Femur (tissue), 1 donor: Measurements from ENCODE around the gene INPP4B.
"Not testable (repeated sequence)": the region's sequence is repeated elsewhere in the genome, so short reads cannot be mapped to it uniquely, and the experiment has no call there.

Experiments
- DNase-seq: peaks from one replicate; pipeline ENCODE4 v3.0.0-alpha.2; 2017

INPP4B gene

DNA sequence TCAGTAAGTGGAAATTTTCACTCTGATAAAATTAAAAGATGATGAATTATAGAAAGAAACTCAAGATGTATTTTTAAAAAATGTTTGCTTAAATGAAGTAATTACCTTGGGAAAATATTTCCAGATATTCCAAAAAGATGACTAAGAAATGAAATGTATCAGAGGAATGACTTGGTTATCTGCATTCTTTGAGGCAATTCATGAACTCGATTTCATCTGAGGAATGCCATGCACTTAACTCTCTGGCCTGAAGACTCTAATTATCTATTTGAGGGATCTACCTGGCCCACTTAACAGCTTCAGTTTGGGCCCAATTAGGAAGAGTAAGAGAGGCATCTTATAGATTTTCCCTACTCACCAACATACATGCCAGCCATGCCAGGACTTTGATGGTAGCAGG is 182.3 kb downstream of the INPP4B start:
- no peak for DNase-seq

DNA sequence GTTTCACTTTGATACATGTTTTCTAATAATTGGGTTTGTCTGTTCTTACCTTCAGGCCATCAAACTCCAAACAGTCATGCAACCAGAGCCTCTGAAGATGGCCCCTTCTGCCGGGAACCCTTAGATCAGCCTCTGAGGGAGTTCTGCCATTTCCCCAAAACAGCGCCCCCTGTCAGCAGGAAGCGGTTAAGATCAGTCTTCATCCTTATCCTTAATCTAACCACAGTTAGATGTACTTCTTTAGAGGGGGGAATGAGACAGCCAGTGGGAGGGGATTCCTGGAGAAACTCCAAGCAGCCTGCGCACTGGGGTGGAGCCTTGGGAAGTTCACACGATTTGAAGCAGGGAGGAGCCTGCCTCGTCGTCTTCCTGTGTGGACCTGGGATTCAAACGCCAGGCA is 185.4 kb downstream of the INPP4B start:
- no peak for DNase-seq

DNA sequence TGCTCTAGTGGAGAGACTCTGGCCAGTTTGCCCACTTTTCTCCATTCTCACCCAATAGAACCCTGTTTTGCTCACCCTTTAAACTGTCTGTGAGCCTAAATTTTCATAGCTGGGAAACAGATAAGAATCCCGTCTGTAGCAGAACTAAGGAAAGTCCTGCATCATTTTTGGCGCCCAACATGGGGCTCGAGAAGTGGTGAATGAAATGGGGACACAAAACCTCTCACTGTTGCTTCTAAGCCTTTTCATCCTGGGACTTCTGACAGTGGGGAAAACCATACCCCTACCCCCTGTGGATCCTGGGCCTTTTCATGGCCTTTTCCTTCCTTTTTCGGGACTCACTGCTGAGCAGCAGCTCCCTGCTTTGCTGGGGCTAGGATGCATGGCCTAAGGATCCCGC is 189.9 kb downstream of the INPP4B start:
- DNase-seq, result no peak

DNA sequence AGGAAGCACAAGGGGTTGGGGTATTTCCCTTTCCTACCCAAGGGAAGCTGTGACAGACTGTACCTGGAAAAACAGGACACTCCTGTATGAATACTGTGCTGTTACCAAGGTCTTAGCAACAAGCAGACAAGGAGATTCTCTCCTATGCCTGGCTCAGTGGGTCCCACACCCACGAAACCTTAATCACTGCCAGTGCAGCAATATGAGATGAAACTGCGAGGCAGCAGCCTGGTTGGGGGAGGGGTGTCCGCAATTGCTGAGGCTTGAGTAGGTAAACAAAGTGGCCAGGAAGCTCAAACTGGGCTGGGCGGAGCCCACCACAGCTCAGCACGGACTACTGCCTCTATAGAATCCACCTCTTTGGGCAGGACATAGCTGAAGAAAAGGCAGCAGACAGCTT is 197.7 kb downstream of the INPP4B start:
- DNase-seq, result no peak

DNA sequence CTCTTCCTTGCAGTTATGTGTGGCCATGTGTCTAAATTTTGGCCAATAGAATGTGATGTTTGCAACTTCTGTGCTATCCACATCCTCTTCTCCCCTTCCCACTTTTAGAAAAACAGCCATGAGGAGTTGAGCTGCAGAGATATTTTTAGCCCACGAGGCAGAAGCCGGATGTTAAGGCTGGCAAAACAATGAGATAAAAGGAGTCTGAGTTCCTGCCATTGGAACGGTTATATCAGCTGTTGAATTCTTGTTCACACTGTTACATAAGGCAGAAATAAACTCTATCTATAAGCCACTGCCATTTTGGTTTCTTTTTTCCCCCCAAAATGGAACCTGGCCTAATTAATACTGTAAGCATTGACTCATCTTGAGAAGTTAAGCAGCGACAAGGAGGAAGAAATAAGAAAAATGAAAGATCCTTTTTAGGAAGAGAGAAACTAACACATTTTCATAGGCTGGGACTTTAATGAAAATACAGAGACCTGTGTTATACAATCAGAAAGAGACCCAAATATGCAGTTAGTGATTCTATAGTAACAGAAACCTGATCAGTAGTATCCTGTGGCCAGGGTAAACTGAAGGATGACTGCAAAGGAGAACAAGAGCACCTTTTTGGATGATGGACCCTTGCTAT is 200.5 kb downstream of the INPP4B start:
- DNase-seq, result peak; percentile 20

DNA sequence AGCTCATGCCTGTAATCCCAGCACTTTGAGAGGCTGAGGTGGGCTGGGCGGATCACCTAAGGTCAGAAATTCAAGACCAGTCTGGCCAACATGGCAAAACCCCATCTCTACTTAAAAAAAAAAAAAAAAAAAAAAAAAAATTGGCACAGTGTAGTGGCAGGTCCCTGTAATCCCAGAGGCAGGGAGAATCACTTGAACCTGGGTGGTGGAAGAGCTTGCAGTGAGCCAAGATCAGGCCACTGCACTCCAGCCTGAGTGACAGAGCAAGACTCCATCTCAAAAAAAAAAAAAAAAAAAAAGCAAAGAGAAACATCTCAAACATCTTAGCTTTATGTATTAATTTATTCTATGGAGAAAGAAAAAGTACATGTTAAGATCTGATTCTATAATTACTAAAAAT is 201.5 kb downstream of the INPP4B start:
- DNase-seq, result not testable (repeated sequence)

DNA sequence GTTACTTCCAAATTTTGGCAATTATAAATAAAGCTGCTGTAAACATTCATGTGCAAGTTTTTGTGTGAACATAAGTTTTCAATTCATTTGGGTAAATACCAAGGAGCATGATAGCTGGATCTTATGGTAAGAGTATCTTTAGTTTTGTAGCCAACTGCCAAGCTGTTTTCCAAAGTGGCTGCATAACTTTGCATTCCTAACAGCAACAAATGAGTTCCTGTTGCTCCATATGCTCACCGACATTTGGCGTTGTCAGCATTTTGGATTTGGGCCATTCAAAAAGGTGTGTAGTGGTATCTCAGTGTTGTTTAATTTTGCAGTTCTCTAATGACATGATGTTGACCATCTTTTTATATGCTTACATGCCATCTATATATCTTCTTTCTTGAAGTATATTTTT is 208.5 kb downstream of the INPP4B start:
- DNase-seq, result no peak

DNA sequence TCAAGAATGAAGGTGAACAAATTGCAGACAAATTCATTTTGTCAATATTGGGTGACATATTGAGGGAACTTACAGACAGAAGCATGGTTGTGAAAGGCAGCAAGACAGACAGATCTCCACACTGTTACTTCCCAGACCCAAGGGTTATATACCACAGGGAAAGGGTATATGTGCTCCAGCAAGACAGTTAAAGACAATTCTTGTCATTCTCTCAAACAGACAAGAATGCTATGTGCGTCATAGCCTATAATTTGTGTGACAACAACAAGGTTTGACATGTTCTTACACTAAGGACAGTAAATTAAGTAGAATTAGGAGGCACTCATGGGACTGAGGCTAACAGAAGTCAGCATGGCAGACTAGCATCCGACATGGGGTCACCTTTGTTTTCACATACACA is 214.3 kb downstream of the INPP4B start:
- DNase-seq, result no peak

DNA sequence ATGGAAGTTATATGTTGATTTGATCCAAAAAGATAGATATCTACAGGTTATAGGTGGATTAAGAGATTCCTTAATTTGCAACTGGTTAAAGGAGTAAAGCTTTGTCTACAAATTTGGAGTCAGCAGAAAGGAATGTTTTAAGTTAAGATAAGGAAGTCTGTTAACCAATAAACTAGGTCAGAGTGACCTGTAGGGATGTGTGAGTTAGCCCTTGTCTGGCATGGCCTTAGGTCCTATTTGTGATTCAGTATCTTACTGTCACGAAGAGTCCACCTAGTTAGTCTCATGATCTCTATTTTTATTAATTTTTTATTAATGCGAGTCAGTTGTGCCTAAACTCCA is 230.8 kb downstream of the INPP4B start:
- DNase-seq, result no peak

DNA sequence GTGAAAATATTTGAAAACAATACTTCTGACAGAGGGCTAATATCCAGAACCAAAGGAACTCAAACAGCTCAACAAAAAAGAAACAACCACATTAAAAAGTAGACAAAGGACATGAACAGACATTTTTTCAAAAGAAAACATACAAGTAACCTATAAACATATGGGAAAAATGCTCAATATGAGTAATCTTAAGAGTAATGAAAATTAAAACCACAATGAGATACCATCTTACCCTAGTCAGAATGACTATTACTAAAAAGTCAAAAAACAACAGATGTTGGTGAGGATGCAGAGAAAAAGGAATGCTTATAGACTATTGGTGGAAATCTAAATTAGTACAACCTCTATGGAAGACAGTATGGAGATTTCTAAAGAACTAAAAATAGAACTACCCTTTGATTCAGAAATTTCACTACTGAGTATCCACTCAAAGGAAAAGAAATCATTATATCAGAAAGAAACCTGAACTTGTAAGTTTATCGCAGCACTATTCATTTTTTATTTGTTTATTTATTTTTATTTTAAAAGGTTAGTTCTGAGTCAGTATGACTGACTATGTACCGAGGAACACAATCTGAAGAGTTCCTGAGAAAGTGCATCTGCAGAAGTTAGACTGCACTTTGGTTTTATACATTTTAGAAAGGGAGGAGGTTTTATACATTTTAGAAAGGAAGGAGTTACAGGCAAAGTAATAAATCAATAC is 231.3 kb downstream of the INPP4B start:
- DNase-seq, result no peak

DNA sequence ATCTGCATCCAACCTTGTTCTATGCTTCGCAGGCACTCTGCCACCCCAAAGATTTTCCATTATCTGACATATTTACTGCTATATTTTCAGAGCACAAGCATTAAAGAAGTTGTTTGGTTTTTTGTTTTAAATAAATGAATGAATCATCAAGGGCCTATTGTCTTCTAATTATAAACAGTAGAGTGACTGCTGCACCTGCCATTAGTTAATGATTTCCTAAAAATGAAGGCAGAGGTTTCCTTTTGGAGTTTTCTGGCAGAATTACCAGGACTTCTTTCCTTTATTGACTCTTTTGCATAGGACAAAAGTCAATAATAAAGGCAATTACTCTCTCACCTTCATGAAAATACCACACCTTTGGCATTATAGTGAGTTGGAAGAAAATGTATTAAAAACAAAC is 238.1 kb downstream of the INPP4B start:
- no peak for DNase-seq

DNA sequence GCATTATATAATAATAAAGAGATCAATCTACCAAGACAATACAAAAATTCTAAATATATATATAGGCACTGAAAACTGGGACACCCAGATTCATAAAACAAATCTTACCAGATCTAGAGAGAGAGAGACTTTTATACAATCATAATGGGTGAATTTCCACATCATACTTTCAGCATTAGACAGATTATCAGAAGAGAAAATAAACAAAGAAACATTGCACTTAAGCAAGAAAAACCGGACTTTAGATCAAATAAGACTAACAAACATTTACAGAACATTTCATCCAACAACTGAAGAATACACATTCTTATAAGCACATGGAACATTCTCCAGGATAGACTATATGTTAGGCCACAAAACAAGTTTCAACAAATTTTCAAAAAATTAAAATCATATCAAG is 245.1 kb downstream of the INPP4B start:
- DNase-seq, result no peak

DNA sequence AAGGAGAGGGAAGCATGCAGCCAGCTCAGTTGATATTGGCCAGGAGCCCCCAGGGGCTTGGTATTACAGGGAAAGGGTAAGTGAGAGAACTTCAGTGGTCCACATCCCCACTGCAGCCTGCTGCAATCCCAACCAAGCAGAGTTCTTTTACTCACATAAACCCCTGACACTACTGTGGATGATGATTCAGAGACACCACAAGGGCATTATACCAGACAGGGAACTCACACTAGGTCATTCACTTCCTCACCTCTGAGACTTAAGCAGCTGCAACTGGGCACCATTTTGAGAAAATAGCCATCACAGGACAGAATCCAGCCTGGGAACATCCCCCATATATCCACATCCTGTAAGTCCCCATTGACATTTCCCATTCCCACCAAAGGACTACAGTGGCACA is 248.0 kb downstream of the INPP4B start:
- DNase-seq, result no peak

DNA sequence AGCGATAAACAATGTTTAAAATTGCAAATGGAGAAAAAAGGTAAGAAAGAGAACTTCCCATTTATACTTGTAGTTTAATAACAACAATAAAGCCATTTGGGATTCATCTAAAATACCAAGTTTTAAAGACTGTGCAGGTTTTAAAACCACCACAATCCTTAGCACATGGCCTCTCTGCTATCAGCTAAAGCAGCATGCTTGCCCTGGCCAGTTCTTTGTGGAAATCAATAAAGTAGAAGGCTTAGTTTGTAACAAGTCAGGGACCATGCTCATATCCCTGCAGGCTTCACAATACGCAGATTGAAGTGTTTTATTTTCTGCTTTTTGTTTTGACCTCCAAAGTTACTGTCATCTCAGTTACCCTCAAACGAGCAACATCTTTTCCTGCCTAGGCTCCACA is 249.5 kb downstream of the INPP4B start:
- DNase-seq, result no peak

DNA sequence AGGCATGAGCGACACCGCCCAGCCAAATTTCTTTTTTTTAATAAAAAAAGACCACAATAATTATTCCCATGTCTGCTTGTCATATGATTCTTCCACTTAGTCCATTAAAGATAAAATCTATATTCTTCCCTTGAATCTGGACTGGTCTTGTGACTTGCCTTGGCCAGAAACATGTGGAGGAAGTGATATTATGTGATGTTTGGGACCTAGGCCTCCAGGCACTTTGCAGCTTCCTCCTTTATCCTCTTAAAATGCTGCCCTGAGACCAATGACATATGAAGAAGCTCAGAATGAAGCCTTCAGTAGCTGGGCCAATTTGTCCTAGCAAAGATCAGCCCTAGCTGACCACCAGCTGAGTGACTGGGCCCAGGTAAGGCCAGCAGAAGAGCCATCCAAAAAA is 250.0 kb downstream of the INPP4B start:
- DNase-seq, result no peak

DNA sequence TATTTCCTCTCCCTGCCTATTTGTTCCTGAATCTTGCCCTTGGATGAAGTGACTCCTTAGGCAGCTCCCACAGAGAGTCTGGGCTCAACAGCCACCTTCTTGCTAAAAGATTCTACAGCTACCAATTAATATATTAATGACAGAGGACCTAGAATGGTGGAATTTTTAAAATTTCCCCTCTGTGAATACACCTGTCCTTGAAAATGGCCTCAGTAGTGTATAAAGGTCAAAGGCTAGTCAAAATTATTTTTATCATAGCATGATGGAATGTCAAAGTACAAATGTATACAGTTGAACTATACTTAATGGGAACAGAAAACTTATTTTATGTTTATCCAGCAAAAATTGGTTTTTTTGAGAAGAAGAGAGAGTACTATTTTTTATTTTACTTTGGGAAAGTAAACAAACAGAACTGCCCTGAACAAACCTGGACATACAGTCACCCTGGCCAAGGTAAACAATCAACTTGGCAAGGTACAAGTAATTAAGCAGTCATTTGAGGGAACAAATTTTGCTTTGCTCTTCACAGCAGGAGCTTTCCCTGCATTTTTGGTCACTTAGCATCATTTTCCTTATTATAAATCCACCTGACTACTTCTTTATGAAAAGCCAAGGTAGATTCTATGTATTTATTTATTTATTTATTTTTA is 250.8 kb downstream of the INPP4B start:
- DNase-seq, result no peak

DNA sequence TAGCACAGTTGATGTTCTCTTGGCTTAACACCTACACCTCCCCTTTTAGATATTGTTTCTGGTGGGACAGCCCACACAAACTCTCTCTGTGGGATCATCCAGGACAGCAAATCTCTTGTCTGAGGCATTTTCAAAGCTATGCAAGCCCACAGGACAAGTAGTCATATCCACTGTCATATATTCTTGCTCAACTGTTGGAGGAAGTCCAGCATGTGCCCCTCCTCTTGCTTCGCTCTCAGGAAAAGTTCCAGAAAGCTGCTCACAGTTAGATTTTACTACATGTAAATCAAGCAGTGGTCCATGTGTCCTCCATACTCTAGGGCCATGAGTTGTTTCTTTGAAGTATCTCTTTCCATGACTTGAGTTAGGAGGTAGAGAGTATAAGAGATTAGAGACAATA is 260.7 kb downstream of the INPP4B start:
- DNase-seq, result no peak

DNA sequence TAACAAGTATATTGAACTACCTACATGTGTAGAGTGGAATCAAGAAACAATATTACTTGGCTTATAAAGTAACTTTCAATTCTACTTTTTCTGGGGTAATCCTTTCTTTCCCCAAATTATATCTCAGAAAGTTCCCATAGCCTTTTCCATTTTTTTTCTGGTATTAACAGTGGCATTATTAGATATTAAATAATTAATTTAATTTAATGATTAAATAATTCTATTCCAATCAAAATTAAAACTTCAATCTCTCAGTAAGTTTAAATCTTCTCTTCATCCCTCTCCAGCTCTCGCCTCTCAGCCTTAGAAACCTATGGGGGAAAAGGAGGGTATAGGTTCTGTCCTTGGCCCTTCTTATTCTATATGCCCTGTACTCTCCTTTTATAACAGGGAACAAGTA is 262.4 kb downstream of the INPP4B start:
- no peak for DNase-seq

DNA sequence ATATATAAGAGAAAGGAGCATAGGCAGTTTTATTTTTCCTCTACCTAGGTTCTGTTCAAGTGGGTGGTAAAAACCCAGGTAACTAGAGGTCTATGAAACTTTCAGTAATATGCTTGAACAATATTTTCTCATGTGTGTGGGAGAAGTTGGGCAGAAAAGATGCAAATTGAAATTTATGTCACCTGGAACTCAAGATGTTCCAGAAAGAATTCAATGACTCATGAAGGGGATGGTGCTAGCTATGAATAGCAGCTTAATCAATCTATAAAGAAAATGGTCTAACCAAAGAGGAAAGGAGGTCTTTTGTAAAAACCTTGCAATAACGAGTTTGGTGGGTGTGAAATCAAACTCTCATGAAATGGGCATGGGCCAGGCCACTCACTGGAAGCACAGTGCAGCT is 263.8 kb downstream of the INPP4B start:
- no peak for DNase-seq

DNA sequence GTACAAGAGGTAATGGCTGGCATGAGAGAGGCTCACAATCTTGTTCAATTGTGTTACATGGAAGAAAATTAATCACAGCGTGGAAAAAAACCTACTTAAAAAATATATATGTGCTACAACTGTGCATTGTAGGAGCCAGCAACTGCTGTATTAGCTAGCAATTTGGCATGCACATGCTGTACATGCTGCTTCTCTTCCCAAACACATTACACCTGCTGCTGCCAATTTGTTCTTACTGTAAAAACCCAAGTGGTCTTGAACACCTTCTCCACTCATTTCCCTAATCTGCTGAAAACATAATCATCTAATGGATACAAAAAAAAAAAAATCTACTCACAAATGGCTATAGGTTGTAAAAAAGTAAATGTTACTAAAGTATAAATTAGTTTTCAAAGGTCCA is 264.2 kb downstream of the INPP4B start:
- DNase-seq, result peak; percentile 26

DNA sequence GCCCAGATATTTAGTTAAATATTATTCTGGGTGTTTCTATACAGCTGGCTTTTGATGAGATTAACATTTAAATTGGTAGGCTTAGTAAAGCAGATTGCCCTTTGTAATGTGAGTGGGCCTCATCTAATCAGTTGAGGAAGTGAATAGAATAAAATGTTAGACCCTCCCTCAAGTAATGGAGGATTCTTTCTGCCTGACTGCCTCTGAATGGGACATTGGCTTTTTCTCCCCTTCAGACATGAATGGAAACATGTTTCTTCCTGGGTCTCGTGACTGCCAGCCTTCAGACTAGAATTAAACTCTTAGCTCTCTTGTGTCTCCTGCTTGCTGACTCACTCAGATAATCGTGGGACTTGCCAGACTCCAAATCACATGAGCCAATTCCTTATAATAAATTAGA is 266.7 kb downstream of the INPP4B start:
- no peak for DNase-seq

DNA sequence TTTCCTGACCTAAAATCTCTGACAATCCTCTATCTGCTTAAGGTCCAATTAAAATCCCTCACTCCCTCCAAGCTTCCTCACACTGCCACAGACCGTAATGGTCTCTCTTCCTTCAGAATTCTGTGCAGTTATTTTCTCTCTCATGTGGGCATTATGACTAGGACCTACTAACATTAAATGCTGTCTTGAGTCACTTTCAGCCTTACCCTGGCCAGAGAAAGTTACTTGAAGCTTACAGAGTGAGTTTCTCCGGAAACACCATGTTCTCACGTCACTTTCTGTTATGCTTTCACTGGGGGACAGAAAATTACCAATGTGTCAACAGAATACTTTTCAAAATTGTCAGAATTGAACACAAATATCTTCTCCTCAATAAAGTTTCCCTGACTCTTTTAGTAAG is 271.8 kb downstream of the INPP4B start:
- DNase-seq, result no peak

DNA sequence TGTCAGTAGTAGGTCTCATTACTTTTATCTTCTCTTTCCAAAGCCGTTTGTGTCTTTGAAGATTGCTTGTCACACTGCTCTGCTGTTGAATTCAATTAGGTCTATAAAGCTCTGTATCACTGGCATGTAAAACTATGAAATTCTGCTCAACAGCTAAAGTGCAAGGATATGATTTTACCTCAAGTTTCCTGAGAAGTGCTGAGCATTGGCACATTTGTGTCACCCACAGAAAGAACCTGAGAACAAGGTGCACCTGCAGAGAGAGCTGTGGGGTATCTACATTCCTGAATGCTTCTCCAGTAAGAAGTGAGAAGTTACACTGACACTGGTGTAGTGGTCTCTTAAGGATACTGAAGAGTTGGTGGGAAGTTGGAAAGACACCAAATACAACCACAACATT is 274.0 kb downstream of the INPP4B start:
- no peak for DNase-seq

DNA sequence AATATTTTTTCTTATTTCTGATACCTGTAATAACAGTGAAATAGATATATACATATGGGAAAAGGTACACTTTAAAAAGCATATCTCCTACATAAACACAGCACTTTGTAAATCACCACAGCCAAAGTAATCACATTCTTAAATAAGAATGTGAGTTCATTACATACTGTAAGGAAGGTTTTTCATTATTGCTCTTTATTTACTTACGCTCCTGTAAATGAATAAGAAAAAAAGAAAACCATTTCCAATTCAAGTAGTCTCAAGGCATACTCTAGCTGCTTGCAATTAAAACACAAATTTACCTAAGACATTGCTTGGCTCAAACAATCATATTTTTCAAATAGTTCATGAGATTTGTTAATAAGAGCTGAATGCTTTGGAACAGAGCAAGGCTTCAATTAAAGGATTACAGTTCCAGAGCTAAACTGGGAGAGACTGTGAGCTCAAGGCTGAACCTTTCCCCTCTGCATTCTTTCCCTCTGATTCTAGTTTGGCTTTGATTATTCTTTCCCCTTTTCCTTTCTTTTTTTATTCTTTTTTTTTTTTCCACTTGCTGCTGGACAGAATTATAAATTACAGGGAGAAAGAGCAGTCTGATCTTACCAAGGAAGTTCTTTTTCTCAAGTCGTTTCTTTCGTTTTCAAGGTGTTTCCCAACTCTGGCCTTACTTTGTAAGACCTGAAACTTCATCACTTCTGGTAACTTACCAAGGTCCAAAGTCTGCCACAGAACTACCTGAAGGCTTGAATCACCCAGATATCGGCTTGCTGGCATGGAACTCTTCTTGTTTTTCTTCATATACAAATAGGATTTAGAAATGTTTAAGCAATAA is 278.3 kb downstream of the INPP4B start:
- no peak for DNase-seq
